ENCODE results near the gene MATN4. TPM values are rescaled to one million over a fixed set of nuclear protein-coding genes. Genes with fewer than 3 reads are reported as not detected.

Gene MATN4
- total and polyA plus RNA-seq, 2 of the 4 experiments (the other 2 are of a cell fraction) = 0.12 TPM; not detected in 1

DNA sequence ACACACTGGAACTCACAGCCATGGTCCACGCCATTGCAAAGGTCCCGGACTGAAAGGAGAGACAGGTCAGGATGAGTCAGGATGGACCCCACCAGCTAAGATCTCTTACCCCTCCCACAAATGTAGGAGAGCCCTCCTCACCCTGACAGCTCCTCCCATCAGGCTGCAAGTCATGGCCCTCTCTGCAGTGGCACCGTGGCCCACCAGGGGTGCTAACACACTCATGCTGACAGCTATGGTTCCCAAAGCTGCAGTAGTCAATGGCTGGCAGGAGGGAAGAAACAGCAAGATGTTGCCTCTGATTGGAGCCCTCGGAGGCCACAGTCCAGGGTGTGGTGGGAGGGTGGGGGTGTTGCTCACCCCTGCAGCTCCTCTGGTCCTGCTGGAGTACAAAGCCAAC lies 7.1 kb downstream of the MATN4 start:
- Histone ChIP-seq H4K20me1 (ENCODE audit: insufficient read depth, low read length) (no peaks in the 10 kb centered on the region), H2AK5ac (ENCODE audit: low read depth, low read length) (no peak overlapping the region), H3K9me1 (ENCODE audit: insufficient read depth, low read length) (no peaks in the 10 kb centered on the region), H4K91ac (ENCODE audit: insufficient read depth, low read depth, low read length) (no peak overlapping the region), H3K4me3 (ENCODE audit: insufficient read depth, low read depth, low read length) (no peak overlapping the region), H3K79me1 (ENCODE audit: low read depth in 1 of 2, low read length in 2 of 2) (no peaks in the 10 kb centered on the region), H3K9me3 (ENCODE audit: control insufficient read depth, insufficient read depth, low read length) (no peaks in the 10 kb centered on the region), H3K4me2 (ENCODE audit: low read depth, low read length) (no peak overlapping the region), H2BK5ac (ENCODE audit: low read depth, low read length, poor library complexity, severe bottlenecking) (no peak overlapping the region), H3K23ac (ENCODE audit: low read depth, low read length) (no peak overlapping the region), H3K18ac (ENCODE audit: low read depth, low read length) (no peak overlapping the region), H2BK20ac (ENCODE audit: low read depth, low read length) (no peak overlapping the region), H4K5ac (ENCODE audit: low read depth, low read length) (no peak overlapping the region), H3K4me1 (ENCODE audit: control insufficient read depth, insufficient read depth, low read length) (no peaks in the 10 kb centered on the region), H2BK120ac (ENCODE audit: low read depth, low read length) (no peak overlapping the region), H3K56ac (ENCODE audit: extremely low read depth, insufficient read depth, low read length) (no peak overlapping the region), H3K14ac (replicated peaks; ENCODE audit: low read depth, low read length) (no peak overlapping the region), H3K4ac (ENCODE audit: low read depth, low read length) (no peak overlapping the region), H3K9ac (ENCODE audit: low read depth, low read length) (no peak overlapping the region), H2AFZ (replicated peaks; ENCODE audit: low read length, poor library complexity) (no peak overlapping the region), H2AK9ac (replicated peaks; ENCODE audit: low read depth, low read length, poor library complexity) (no peak overlapping the region), H3K27me3 (ENCODE audit: control insufficient read depth, insufficient read depth, low read length) (peaks cover 30% of the 10 kb centered on the region), H4K8ac (ENCODE audit: low read depth in 2 of 2, low read length in 2 of 2) (no peak overlapping the region), H2BK15ac (ENCODE audit: low read depth, low read length) (no peak overlapping the region), H3K27ac (ENCODE audit: insufficient read depth, low read length) (no peak overlapping the region), H3K36me3 (ENCODE audit: control insufficient read depth, insufficient read depth, low read length) (no peaks in the 10 kb centered on the region)
- CTCF ChIA-PET = interaction anchor here (1.2 kb wide), 1 partner anchor 11 kb away, joined by 3 read pairs; no protein-coding TSS in a partner anchor
- ATAC-seq (ENCODE audit: low read depth) = peak; percentile 76
- in situ Hi-C loops (cut with MboI; ENCODE audit: low sequenced_read_pairs) (no loop called here), intact Hi-C loops (cut with micrococcal nuclease) (no loop called here), dilution Hi-C loops (cut with HindIII; ENCODE audit: low sequenced_read_pairs, unreplicated experiment) (no loop called here)
- peak; percentile 19 for DNase-seq
- POLR2A ChIA-PET (ENCODE audit: unreplicated experiment) = interaction anchor here (0.7 kb wide), 1 partner anchor 279 kb away, joined by 14 read pairs; no protein-coding TSS in a partner anchor
- no peak for TF ChIP-seq SMC3 (IDR thresholded peaks at IDR 0.05; ENCODE audit: low read depth, low read length)
- TF ChIP-seq, protein P1, sequence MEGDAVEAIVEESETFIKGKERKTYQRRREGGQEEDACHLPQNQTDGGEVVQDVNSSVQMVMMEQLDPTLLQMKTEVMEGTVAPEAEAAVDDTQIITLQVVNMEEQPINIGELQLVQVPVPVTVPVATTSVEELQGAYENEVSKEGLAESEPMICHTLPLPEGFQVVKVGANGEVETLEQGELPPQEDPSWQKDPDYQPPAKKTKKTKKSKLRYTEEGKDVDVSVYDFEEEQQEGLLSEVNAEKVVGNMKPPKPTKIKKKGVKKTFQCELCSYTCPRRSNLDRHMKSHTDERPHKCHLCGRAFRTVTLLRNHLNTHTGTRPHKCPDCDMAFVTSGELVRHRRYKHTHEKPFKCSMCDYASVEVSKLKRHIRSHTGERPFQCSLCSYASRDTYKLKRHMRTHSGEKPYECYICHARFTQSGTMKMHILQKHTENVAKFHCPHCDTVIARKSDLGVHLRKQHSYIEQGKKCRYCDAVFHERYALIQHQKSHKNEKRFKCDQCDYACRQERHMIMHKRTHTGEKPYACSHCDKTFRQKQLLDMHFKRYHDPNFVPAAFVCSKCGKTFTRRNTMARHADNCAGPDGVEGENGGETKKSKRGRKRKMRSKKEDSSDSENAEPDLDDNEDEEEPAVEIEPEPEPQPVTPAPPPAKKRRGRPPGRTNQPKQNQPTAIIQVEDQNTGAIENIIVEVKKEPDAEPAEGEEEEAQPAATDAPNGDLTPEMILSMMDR (conservative IDR thresholded peaks at IDR 0.05; ENCODE audit: low read depth, low read length) = peak; percentile 33; the same call in 1 of the 2 replicates
- BruUV-seq (replicated peaks) = no TSS peak
- WGBS, 2 experiments (ENCODE audit: extremely low coverage in 2 of 2, insufficient read length in 1 of 2) = 60% methylated on average over 1 of the region's 4 CpGs; no CpG with 5 or more reads in 1 of the 2 experiments

All from IMR-90 (cell line).